HG03097 (cell line): Measurements from ENCODE around the gene PRAMEF8.
"Not testable (repeated sequence)": the region's sequence is repeated elsewhere in the genome, so short reads cannot be mapped to it uniquely, and the experiment has no call there.

Experiments
- ATAC-seq: cut with Tn5 transposase; IDR thresholded peaks from one replicate; pipeline ENCODE4 v1.9.1; 2021; ENCODE audit not compliant: unreplicated experiment, low FRiP score

PRAMEF8 gene

DNA sequence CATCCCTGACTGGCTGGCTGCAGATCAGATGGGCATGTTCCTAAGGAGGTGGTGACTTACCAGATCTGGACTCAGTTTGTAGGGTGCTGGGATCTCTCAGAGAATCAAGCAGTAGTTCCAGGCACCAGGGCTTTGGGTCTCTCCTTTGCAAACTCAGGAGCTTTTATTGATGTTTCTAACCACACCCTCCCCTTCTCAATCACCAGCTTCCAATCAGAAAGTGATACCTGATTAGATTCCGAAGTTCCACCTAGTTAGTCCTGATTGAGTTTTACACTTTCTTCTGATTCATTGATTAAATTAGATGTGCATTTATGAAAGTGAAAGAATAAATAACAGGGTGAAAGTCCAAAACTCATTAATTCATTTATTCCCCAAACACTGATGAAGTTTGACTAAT lies at the start of gene PRAMEF8:
Gene PRAMEF8 (minus strand): TSS at position 101 of the 400 bp plus-strand sequence. CDS start 1,046 bp downstream, outside the sequence.
- not testable (repeated sequence) for ATAC-seq

DNA sequence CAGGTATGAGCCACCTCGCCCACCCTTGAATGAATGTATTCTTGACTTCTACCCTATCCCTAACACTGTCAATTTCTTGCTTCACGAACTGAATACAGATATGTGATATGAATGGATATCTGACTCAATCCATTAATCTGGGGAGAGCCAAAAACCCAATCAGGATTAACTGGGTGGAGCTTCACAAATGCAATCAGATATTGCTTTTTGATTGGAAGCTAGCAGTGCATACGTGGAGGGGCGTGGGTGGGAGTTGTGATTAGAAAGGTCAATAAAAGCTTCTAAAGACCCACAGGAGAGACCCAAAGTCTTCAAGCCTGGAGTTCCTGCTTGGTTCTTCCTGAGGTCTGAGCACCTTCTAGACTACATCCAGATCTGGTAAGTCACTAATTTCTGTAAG lies 30.3 kb upstream of the PRAMEF8 start, which contains the start of gene PRAMEF15:
Gene PRAMEF15 (plus strand): TSS at position 301 of the 400 bp plus-strand sequence. CDS start 2,827 bp downstream, outside the sequence.
- ATAC-seq, result not testable (repeated sequence)

DNA sequence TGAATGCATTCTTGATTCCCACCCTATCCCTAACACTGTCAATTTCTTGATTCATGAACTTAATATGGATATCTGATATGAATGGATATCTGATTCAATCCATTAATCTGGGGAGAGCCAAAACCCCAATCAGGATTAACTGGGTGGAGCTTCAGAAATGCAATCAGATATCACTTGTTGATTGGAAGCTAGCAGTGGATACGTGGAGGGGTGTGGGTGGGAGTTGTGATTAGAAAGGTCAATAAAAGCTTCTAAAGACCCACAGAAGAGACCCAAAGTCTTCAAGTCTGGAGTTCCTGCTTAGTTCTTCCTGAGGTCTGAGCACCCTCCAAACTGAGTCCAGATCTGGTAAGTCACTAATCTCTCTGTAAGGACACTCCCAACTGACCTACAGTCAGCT lies 18.3 kb upstream of the PRAMEF8 start, which contains the start of gene PRAMEF33:
Gene PRAMEF33 (plus strand): TSS at position 301 of the 400 bp plus-strand sequence. CDS start 2,416 bp downstream, outside the sequence.
- ATAC-seq, result not testable (repeated sequence)

DNA sequence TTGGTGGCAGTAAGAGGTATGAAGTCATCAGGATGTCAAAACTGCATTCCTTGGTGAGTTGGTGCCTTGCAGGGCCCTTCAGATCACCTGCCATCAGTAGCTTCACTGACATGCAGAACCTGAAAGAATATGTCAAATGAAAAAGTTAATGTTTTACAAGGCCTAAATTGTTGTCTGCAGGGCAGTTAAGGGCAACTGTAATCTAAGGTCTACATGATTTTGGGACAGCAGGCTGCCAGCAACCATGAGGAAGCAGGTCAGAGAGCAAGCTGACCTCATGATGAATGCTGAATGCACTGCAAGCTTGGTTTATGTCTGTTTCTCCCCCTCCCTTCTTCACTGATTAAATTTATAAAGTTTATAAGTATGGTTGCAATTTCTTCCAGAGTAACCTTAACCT lies 17.3 kb upstream of the PRAMEF8 start:
- ATAC-seq, result not testable (repeated sequence)

DNA sequence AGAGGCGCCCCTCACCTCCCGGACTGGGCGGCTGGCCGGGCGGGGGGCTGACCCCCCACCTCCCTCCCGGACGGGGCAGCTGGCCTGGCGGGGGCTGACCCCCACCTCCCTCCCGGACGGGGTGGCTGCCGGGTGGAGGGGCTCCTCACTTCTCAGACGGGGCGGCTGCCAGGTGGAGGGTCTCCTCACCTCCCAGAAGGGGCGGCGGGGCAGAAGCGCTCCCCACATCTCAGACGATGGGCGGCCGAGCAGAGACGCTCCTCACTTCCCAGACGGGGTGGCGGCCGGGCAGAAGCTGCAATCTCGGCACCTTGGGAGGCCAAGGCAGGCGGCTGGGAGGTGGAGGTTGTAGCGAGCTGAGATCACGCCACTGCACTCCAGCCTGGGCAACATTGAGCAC lies 13.8 kb upstream of the PRAMEF8 start:
- ATAC-seq, result not testable (repeated sequence)

DNA sequence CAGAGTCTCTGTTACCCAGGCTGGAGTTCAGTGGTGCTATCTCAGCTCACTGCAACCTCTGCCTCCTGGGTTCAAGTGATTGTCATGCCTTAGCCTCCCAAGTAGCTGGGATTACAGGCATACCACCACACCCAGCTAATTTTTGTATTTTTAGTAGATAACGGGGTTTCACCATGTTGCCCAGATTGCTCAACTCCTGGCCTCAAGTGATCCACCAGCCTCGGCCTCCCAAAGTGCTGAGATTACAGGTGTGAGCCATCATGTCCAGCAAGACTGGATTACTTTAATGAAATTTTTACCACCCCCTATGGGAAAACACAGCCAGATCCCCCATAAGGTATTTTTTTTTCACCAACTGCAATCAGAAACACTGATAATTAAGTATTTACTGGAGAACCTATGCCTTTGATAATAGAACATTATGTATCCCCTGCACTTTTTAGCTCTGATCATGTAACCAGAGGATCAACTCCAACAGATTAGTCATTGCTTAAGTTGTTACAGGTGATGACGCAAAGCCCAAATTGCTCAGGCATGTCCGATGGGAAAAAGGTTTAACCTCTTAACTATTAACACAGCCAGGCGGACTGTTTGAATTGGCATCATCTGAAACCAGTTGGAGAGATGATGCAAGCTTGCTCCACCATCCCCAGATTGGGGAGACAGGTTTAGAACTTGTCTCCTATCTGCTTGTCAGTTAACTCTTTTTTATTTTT lies 12.4 kb upstream of the PRAMEF8 start:
- ATAC-seq, result not testable (repeated sequence)

DNA sequence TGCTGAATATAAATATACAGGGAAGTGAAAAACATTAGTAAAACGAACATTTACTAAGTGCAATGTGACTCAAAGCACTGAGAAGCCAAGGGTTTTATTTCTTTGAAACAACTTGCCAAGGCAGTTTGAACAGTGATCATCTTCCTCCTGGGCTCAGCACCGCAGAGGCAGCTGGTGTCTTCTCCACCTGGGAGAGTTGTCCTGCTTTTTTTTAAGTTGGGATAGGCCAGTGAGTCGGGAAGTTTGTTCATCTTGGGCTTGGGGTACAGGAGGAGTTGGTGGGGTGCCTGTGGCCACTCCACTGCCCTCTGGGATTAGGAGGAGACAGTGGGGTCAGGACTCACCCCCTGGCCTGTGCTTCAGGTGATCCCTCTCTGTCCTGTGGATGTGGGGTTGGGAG lies 4.1 kb upstream of the PRAMEF8 start:
- not testable (repeated sequence) for ATAC-seq

DNA sequence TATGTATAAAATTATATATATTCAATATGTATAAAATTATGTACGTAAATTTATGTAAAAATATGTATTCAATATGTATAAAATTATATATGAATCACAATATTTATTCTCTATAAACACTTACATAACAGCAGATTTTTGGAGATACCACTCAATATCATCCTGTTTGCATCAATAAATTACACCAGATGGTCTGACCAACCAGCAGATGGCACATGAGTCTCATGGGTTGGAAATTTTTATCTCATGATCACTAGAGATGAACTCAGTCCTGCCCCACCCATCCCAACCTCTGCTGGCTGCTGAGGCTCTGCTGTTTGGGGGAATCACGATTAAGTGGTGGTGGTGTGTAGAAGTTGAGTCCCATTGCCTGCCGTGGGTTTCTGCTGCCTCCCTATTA lies 5.3 kb downstream of the PRAMEF8 start:
- not testable (repeated sequence) for ATAC-seq

DNA sequence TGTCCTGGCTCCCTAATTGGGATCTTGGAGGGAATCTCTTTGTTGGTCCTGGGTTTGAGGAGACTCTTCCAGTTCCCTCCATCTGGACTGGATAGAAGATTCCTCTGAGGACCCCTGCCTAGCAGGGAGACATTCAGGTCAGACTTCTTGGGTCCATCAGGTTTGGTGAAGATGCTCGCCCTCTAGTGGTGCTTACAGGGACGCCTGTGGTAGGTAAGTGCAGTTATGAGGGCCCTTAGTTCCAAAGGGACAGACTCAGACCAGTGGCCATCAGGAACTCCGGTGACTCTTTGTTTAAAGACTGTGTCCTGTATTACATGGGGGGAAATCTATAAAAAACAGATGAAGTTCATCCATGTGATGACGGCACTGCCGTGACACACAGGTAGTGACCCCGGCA lies 7.9 kb downstream of the PRAMEF8 start:
- ATAC-seq, result not testable (repeated sequence)

DNA sequence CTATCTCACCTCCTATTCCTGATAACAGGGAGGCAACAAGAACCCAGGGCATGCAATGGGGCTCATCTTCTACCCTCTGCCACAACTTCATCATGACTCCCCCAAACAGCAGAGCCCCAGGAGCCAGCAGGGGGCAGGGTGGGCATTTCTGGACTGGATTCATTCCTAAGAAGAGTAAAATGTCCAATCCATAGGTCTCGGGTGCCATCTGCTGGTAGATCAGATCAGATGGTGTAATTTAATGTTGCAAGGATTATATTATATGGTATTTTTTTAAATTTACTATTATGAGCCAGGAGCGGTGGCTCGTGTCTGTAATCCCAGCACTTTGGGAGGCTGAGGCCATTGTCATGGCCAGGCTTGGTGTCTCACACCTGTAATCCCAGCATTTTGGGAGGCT lies 19.8 kb downstream of the PRAMEF8 start:
- not testable (repeated sequence) for ATAC-seq

DNA sequence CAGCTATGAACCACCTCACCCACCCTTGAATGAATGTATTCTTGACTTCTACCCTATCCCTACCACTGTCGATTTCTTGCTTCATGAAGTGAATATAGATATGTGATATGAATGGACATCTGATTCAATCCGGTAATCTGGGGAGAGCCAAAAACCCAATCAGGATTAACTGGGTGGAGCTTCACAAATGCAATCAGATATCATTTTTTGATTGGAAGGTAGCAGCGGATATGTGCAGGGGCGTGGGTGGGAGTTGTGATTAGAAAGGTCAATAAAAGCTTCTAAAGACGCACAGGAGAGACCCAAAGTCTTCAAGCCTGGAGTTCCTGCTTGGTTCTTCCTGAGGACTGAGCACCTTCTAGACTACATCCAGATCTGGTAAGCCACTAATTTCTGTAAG lies 31.0 kb downstream of the PRAMEF8 start, which contains the start of gene PRAMEF5:
Gene PRAMEF5 (plus strand): TSS at position 301 of the 400 bp plus-strand sequence. CDS start 5,071 bp downstream, outside the sequence.
- ATAC-seq, result not testable (repeated sequence)

DNA sequence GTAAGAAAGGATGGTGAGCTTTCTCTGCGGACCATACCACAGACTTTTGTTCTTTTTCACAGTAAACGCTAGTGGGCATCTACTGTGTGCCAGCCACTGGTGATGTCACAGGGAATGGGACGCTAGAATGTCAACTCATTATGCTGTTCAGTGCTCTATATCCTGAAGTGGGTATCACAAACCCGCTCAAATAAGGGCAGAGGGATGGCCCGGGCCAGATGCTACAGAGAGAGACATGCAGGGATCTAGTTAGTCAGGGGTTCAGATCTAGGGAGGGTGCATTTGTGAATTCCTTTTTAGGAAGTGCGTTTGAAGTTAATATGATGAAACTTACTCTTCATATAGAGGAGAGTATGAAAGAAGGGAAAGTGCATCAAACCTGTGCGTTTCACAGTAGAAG lies 37.8 kb downstream of the PRAMEF8 start:
- ATAC-seq, result not testable (repeated sequence)

DNA sequence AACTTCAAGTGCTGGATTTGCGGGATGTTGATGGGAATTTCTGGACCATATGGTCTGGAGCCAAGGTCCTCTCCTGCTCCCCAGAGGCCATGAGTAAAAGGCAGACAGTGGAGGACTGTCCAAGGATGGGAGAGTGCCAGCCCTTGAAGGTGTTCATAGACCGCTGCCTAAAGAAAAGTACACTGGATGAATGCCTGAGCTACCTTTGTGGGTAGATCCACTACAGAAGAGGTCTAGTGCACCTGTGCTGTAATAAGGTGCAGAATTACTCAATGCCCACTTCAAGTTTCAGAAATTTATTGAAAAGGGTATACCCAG lies 38.4 kb downstream of the PRAMEF8 start:
- ATAC-seq, result not testable (repeated sequence)

DNA sequence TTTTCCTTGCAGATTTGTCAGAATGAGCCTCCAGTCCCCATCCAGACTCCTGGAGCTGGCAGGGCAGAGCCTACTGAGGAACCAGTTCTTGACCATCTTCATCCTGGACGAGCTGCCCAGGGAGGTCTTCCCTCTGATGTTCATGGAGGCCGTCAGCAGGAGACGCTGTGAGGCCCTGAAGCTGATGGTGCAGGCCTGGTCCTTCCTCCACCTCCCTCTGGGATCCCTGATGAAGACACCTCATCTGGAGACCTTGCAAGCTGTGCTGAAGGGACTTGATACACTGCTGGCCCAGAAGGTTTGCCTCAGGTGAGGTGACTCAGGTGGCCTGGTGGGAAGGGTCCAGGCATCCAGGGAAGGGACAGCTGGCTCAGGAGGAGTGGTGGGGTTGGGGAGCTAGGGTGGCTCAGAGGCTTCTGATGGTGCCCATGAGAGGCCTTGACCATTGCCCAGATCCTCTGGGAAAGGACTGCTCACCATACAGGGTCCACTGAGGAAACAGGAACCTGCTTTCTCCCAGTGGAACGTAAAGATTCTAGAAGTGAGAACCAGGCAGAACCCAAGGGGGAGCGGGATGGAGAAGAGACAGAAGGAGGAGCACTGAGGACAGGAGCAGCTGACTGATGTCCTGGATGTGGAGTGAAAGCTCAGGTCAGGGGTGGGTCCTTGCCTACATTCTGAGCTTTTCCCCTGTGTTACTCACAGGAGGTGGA lies 38.9 kb downstream of the PRAMEF8 start:
- ATAC-seq, result not testable (repeated sequence)

DNA sequence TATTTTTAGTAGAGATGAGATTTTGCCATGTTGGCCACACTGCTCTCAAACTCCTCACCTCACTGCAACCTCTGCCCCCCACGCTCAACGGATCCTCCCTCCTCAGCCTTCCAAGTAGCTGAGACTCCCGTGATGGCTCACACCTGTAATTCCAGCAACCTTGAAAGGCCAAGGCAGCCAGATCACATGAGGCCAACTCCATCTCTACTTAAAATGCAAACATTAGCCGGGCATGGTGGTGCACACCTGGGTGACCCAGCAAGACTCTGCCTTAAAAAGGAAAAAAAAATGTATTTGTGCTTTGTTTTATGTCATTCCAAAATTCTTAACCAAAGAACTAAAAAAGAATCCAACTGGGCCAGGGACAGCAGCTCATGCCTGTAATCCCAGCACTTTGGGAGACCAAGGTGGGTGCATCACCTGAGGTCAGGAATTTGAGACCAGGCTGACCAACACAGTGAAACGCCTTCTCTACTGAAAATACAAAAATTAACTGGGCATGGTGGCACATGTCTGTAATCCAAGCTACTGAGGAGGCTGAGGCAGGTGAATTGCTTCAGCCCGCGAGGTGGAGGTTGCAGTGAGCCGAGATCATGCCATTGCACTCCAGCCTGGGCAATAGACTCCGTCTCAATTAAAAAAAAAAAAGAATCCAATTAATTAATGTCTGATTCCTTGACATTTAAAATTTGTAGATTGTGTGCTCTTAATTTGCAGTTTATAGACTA lies 41.2 kb downstream of the PRAMEF8 start:
- ATAC-seq, result not testable (repeated sequence)

DNA sequence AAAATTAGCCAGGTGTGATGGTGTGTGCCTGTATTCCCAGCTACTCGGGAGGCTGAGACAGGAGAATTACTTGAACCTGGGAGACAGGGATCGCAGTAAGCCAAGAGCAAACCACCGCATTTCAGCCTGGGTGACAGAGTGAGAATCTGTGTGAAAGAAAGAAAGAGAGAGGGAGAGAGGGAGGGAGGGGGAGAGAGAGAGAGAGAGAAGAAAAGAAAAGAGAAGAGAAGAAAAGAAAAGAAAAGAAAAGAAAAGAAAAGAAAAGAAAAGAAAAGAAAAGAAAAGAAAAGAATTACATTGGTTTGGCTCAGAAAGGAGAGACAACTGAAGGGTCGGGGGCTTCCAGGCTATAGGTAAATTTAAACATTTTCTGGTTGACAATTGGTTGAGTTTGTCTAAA lies 45.3 kb downstream of the PRAMEF8 start:
- not testable (repeated sequence) for ATAC-seq

DNA sequence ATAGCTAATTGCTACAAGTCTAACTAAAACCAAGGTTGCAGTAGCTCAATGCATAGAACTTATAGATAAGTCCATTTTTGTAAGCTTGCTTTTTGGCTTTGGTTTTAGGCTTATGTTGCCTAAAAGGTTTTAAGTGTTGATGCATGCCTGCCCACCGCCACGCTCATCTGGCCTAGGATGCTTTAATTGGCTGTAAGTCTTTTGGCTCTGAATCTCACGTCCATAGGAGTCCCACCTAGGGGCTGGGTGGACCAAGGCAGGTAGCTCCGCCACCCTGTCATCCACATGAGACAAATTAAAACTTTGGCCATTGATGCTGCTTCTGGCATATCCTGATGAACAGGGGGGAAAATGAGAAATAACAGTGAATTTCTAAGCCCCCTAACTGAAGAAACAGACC lies 47.4 kb downstream of the PRAMEF8 start:
- not testable (repeated sequence) for ATAC-seq

DNA sequence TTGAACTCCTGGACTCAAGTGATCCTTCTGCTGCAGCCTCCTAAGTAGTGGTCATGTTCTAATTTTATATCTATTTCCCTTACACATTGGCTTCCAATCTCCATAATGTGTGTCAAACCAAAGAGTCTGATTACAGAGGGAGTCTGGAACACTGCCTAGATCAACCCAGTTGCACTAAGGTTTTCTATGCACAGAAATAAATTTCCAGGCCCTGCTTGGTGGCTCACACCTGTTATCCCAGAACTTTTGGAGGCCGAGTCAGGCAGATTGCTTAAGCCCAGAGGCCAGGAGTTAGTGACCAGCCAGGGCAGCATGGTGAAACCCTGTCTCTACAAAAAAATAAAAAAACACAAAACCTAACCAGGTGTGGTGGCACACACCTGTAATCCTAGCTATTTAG lies 50.9 kb downstream of the PRAMEF8 start:
- ATAC-seq, result not testable (repeated sequence)

DNA sequence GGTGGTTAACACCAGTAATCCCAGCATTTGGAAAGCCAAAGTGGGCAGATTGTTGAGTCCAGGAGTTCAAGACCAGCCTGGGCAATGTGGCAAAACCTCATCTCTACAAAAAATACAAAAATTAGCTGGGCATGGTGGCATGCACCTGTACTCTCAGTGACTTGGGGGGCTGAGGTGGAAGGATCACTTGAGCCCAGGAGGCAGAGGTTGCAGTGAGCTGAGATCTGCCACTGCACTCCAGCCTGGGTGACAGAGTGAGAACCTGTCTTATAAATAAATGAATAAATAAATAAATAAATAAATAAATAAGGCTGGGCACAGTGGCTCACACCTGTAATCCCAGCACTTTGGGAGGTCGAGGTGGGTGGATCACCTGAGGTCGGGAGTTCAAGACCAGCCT lies 52.9 kb downstream of the PRAMEF8 start:
- not testable (repeated sequence) for ATAC-seq
